Measurements from ENCODE around the gene MROH2A. TPM values are rescaled to one million over a fixed set of nuclear protein-coding genes. Genes with fewer than 3 reads are reported as not detected.

MROH2A gene
- total RNA-seq, 1 donor from 2014 or later = not detected

DNA sequence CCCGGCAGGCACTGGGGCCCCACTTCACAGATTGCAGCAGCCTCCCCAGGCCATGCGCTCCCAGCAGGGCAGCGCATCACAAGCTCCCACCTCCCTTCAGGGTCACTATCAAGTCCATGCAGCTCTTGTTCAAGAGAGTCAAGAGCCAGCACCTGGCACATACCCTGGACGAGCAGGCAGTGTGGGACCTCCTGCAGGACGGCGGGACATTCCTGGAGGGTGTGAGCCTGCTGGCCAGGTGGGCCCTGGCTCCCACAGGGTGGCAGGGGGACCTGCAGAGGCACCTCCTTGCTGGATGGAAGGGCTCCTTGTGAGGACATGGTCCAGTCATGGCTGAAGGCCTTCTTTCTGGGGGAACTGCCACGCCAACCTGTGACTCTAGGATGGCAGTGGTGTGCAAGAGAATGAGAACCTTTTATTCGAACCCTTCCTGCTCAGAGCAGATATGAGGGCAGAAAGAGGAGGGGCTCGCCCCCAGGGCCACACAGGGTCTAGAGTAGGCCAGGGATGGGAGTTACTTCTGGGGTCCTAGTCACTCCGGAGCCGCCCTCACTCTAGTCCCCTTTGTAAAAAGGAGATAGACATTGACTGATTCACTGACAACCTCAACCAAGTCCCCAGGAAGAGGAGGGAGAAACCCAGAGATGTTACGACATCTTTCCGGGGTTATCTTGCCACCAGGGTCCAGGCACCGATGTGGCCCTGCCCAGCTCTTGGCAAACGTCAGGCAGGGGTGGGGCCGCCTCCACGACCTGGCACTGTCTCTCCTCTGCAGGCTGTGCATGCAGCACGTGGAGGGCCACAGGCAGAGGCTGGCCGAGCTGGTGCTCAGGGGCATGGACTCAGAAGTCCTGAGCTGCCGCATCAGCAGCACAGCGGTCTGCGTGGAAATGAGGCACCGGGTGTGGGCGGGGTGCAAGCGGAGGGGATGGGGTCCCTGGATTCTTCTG is 44.9 kb downstream of the MROH2A start:
- no peak overlapping the region for H3K4me3 ChIP-seq
- no peaks in the 10 kb centered on the region for H3K4me1 ChIP-seq
- peaks cover 8% of the 10 kb centered on the region for H3K9me3 ChIP-seq (replicated peaks)
- peaks cover 28% of the 10 kb centered on the region for H3K27me3 ChIP-seq (ENCODE audit: low read depth)
- TF ChIP-seq CTCF (IDR thresholded peaks at IDR 0.05; ENCODE audit: borderline replicate concordance) = no peak
- H3K36me3 ChIP-seq = no peaks in the 10 kb centered on the region
- H3K27ac ChIP-seq (replicated peaks) = no peak overlapping the region
- intact Hi-C loops (cut with micrococcal nuclease) = no loop called here
- DNase-seq = no peak

DNA sequence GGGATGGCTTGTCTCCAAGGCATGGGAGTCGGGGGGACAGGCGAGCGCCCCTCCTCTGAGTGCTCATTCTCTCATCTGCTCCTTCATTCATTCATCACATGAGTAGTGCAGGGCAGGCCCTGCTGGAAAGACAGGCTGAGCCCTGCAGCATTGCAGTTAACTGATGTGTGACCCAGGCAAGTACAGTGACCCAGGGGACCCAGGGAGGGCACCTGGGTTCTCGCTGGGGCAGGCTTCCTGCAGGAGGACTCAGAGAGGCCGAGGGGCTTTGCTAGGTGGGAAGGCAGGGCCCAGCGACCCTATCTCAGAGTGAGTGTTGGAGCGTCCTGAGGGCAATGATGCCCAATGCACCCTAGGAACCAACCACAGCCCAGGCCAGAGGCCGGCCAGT is 45.6 kb downstream of the MROH2A start:
- TF ChIP-seq CTCF (IDR thresholded peaks at IDR 0.05; ENCODE audit: borderline replicate concordance) = no peak
- no peaks in the 10 kb centered on the region for H3K4me1 ChIP-seq
- intact Hi-C loops (cut with micrococcal nuclease) = no loop called here
- no peak overlapping the region for H3K27ac ChIP-seq (replicated peaks)
- H3K4me3 ChIP-seq = no peak overlapping the region
- DNase-seq = no peak
- peaks cover 8% of the 10 kb centered on the region for H3K9me3 ChIP-seq (replicated peaks)
- H3K36me3 ChIP-seq = no peaks in the 10 kb centered on the region
- H3K27me3 ChIP-seq (ENCODE audit: low read depth) = peaks cover 26% of the 10 kb centered on the region

GRCh38 chr2:233824373-233824772 is 46.2 kb downstream of the MROH2A start:
- DNase-seq = no peak
- Histone ChIP-seq H3K9me3 (replicated peaks) (peaks cover 8% of the 10 kb centered on the region), H3K4me3 (no peak overlapping the region), H3K27ac (replicated peaks) (no peak overlapping the region), H3K36me3 (no peaks in the 10 kb centered on the region), H3K4me1 (no peaks in the 10 kb centered on the region), H3K27me3 (ENCODE audit: low read depth) (peaks cover 27% of the 10 kb centered on the region)
- no peak for TF ChIP-seq CTCF (IDR thresholded peaks at IDR 0.05; ENCODE audit: borderline replicate concordance)
- intact Hi-C loops (cut with micrococcal nuclease) = no loop called here

DNA sequence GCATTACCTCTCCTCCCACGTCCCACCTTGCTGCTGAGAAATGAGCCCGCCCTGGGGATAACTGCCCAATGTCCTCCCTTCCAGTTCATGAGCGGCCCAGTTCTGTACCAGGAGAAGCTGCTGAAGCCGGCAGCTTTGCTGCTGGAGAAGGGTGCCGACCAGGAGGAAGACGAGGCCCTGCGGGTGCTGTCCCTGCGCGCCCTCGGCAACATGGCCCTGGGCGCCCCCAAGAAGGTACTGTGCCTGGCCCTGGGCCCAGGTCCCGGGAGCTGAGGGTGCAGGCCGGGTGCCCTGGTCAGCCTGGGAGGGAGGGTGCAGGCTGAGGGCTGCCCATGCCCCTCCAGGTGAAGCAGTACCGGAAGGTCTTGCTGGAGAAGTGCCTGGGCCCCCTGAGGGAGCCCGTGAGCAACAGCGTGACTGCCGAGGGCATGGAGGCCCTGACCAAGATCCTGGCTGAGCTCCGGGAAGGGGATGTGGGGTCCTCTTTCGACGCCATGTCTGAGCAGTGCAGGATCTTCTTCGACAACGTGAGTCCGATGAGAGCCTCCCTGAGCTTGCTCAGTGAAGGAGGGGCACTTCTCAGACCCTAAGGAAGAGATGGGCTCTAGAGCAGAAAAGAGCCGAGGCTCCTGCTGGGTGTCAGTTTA is 50.5 kb downstream of the MROH2A start:
- Histone ChIP-seq H3K27ac (replicated peaks) (no peak overlapping the region), H3K27me3 (ENCODE audit: low read depth) (peaks cover 12% of the 10 kb centered on the region), H3K9me3 (replicated peaks) (peaks cover 8% of the 10 kb centered on the region), H3K4me1 (no peaks in the 10 kb centered on the region), H3K36me3 (no peaks in the 10 kb centered on the region), H3K4me3 (no peak overlapping the region)
- no peak for DNase-seq
- intact Hi-C loops (cut with micrococcal nuclease) = no loop called here
- TF ChIP-seq CTCF (IDR thresholded peaks at IDR 0.05; ENCODE audit: borderline replicate concordance) = no peak

DNA sequence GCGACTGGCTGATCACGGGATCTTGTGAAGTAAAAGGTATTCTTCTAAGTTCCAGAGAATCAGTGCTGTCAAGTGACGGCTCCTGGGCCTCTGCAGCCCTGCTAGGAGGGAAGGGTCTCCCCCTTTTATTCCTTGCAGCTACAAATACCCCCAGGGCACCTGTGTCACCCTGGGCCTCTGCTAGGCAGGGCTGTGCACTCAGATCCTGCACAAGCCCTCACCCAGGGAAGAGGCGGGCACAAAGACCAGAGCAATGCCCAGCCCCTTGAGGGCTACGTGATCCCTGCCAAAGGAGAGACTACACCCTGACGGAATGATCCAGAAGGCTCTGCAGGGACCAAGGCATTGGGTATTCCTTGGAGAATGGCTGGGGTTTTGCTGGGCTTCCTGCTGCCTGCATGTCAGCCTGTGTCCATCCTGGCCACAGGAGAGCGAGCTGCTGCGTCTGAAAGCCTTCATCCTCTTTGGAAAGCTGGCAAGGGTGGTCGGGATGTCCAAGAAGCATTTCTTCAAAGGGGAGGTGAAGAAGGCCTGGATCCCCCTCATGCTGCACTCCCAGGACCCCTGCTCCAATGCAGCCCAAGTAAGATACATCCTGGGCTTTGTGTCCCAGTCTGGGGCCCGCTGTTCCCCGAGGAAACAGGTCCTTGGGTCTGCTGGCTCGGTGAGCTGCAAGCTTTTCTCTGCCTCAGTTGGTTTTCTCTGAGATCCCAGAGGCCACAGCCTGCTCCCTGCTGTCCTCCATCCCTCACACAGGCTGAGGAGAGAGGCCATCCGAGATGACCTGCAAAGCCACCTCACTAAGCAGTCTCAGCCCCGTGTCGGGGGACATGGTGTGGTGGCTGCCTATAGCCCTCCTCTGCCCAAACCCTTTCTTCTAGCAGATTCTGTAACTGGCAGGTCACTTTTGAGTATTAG is 51.3 kb downstream of the MROH2A start:
- H3K27ac ChIP-seq (replicated peaks) = no peak overlapping the region
- no peak for DNase-seq
- H3K36me3 ChIP-seq = no peaks in the 10 kb centered on the region
- no peaks in the 10 kb centered on the region for H3K4me1 ChIP-seq
- intact Hi-C loops (cut with micrococcal nuclease) = no loop called here
- TF ChIP-seq CTCF (IDR thresholded peaks at IDR 0.05; ENCODE audit: borderline replicate concordance) = no peak
- H3K4me3 ChIP-seq = no peak overlapping the region
- peaks cover 8% of the 10 kb centered on the region for H3K9me3 ChIP-seq (replicated peaks)
- H3K27me3 ChIP-seq (ENCODE audit: low read depth) = peaks cover 12% of the 10 kb centered on the region

Data from left ventricle myocardium inferior (tissue), 1 donor.